ENCODE measurements around the gene SH3BGR.
"Not testable (repeated sequence)": the region's sequence is repeated elsewhere in the genome, so short reads cannot be mapped to it uniquely, and the experiment has no call there.

SH3BGR gene

DNA sequence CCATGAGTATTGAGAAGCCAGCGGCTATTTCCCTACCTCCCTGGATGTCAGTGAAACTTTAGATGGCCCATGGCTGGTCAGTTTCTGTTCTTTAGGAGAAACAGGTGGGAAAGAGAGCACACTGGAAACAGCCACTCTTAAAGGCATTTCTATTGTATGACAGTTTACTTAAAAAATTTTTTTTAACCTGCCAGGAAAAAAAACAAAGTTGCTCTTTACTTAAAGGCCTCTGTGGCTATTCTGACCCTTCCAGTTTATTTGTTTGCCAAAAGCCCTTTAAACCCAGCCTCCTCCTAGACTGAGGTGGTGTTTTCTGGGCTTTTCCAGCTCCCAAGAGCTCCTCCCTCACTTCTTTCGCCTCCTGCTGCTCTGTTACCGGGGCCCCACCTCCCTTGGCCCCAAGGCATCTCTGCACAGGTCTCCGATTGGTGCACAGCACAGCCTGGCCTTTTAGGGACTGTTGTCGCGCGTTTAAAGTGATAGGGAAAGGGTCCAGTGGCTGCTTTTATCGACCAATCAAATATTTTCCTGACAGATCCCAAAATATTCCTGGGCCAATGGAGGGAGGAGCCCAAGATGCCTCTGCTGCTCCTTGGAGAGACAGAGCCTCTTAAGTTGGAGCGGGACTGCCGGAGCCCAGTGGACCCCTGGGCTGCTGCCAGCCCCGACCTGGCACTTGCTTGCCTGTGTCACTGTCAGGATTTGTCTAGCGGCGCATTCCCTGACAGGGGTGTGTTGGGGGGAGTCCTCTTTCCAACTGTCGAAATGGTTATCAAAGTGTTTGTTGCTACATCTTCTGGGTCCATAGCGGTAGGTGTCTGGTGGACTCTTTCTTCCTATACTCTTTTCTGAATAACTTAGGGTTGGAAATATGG is at the start of gene SH3BGR:
Gene SH3BGR, plus strand, starts transcription at position 639 of the 875 bp plus-strand sequence. Its CDS starts 127 bp downstream, at position 766.
- no peak for DNase-seq

DNA sequence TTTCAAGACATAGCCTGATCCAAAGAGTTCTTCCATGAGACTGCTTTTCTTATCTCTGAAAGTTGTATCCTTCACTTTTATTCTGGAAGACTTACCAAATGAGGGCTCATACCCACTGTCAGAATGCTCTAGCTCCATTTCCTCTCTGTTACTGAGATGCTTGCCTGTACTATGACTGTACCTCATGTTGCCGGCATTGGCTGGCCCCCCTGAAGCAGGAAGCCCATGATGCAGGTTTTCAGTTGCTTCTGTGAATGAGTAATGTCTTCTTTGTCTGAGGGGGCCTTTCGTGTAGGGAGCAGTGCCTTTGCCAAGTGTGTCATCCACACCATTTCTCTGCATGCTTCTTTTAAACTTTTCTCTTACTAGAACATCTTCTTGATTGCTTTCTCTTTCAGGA is 45.7 kb upstream of the SH3BGR start:
- DNase-seq: no peak

DNA sequence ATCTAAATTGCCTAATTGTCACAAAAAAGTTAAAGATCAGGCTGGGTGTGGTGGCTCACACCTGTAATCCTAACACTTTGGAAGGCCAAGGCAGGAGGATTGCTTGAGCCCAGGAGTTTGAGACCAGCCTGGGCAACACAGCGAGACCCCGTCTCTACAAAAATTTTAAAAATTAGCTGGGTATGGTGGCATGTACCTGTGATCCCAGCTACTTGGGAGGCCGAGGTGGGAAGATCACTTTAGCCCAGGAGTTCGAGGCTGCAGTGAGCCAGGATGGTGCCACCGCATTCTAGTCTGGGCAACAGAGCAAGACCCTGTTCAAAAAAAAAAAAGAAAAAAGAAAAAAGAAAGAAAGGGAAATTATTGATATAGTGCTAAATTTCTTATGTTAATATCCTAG is 32.6 kb upstream of the SH3BGR start:
- not testable (repeated sequence) for DNase-seq

DNA sequence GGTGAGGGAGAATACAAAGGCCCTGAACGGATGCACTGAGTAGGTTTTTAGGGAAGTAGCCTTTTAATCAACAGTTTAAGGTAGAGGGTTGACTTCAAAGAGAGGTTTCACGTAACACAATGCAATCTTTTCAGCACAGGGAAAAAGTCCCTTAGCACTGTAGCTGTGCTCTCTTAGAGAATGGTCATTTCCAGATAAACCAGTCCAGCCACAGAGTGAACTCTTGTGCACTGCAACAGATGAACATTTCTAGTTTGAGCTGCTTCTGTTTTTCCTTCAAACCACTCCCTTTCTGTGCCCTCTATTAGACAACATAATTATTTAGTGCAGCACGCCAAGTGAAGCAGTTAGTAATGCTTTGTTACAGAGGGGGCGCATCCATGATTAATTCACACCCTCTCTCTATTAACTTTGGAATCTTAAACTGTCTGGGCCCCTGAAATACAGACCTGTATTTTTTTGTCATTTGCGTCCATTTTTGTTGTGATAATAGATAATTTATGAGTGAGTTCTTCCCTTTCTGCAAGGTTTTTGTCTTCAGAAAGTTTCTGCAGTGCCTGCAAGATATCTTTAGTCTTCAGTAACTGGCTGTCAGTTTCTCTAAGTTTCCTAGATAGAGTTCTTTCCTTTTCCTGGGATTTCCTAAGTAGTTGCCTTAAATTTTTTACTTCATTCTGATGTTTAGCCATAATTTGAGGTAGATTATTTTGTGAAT is 29.1 kb upstream of the SH3BGR start:
- DNase-seq: peak; percentile 2 to 28

DNA sequence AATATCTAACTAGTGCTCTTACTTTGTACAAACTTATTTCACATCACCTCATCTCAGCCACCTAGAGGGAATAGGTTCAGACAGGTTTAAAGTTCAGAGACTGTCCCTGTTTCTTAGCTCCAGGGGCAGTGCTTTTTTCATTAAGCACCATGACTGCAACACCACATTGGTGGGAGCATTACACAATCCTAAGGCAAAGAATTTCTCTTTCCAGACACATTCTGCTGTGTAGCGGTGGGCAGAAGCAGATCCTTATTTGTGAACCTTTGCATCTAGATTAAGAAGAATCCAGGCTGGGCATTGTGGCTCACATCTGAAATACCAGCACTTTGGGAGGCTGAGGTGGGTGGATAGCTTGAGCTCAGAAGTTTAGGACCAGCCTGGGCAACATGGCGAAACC is 22.3 kb upstream of the SH3BGR start:
- no peak for DNase-seq

DNA sequence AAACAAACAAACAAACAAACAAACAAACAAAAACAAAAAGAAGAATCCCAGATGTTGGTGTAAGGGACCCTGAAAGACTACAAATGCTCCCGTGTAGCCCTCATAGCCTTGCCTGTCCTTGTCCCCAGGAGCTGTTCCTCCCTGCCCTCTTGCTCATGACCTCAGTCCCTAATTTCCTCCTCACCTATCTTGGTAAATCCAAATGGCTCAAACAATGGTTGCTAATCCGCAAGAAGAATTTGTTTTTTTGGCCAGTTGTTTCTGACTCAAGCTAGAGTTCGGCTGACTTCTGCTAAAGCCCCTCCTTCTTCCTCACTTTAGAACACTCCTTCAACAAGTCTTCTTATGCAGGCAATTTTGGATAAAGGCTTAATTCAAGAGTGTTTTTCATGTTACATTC is 21.8 kb upstream of the SH3BGR start:
- no peak for DNase-seq

DNA sequence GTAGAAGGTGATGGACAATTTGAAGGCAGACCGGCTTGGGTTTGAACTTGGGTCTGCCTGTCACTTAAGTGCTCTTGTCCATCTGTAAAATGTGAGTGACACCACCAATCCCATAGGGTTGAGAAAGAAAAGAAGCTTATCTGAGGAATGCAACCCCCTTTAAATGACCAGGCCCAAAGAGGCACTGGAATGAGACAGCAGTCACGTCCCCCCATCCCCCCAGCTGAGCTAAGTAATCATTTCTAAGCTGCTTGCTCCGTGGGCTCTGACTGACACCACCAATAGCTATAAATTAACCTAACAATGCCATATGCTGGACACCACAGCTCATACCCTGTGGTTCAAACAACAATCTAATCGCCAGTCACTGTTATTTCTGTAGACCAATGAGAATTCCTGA is 21.3 kb upstream of the SH3BGR start:
- DNase-seq: no peak

DNA sequence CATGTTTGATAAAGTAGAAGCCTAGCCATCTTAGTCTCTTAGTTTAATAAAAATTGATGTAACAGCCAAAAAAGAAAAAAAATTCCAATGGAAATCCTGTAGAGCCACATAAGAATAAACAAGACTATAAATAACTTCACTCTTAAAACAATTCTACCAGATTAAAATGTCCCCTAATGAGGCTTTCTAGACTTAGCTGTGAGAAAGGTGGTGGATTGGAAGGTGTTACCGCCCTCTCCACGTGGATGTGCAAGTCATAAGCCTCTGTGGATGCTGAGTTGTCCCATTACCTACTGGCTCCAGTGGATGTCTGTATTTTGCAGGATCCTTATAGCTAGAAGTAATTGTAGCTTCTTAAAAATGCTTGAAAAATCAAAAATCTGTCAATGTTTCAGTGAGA is 20.8 kb upstream of the SH3BGR start:
- DNase-seq: no peak

DNA sequence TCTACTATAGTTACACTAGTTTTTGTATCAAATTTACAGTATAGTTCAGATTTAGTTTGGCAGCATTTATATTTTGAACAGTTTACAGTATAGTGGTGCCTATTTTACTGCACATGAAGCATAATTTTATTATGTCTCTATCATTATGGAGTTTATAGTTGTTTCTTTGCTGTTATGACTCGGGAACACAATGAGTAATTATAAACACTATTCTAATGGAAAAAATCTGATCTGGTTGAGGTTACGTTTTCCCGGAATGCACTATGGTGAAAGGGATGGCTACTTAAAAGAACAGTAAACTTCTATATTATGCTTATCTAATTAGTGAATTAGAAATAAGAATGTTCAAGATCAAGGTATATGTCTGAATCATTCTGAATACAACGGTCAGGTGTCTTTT is 16.8 kb upstream of the SH3BGR start:
- no peak for DNase-seq

DNA sequence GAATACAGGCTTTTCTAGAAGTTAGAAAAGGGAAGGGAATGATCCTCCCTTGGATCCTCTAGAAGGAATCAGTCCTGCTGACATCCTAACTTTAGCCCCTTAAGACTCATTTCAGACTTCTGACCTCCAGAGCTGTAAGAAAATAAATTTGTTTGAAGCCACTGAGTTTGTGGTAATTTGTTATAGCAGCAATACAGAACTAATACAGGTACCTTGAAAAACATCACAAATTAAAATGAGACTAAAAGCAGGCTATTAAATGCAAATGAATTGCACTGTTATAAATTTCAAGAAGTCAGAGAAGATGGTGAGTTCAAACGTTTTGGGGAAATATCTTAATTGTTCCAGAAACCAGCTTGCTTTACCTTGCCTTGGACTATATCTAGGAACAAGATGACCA is 12.5 kb upstream of the SH3BGR start:
- DNase-seq: no peak

DNA sequence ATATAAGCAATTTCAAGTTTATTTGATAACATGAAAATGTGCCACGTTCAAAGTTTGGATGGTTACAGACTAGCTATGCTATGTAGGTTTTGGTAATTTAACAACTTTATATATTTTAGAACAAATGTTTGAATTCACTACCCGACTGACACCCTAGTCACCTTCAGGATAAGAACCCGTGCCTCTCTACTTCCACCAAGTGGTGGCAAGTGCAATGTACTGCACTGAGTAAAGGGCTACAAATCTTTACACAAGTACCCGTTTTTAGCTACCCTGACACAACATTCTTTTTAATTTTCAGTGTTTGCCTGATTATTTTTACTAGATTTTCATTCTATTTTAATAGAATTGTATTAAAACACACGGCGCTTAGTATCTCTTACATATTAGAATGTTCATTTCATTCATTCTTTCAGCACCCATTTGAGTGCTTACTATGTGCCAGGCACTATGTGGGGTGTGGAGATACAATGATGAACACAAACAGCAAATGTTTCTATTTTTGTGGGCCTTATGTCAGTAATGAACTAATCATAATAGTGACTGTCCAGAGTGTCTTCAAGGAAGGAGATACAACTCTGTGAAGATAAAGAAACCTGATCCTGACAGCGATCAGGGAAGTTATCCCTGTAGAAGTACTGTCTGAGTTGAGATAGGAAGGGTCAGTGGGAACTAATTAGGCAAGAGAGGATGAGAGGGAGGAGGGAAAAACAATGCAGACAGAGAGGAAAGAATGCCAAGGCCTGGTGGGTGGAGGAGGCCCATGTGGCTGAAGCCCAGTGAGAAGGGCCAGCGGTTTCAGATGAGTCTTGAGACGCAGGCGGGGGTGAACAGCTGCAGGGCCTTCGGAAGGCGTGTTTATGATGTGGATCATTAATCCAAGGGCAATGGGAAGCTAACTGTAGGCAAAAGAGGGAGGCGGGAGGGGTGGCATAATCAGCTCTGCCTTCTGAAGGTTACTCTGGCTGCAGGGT is 10.0 kb upstream of the SH3BGR start:
- peak; percentile 90 to 94 for DNase-seq

DNA sequence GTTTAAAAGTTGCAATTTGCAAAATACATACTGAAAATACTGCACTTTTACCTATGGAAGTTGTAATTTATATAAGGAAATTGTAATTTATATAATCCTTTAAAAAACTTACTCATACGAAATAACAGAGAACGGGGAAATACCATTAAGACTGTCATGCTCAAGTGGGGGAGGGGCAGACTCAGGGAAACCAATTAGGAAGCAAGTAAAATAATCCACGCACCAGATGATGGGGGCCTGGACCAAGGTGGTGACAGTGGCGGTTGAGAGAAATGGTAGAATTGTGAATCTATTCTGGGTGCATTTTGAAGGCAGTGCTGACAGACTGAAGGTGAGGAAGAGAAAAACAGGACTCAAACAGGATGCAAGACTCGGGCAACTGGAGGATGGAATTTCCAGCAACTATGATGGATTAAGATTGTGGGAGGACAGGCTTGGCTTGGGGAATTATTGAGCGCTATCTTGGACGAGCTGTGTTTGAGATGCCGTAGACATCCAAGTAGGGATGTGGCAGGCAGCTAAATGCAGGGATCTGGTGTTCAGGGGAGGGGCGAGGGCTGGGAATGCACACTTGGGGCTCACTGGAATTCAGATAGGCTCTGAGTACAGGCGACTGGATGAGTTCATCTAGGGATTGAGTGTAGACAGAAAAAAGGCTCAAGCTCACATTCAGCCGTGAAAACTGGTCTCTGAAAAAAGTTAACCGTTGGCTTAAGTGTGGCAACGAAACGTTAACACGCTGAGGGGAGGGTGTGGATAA is 7.2 kb upstream of the SH3BGR start:
- DNase-seq: no peak

DNA sequence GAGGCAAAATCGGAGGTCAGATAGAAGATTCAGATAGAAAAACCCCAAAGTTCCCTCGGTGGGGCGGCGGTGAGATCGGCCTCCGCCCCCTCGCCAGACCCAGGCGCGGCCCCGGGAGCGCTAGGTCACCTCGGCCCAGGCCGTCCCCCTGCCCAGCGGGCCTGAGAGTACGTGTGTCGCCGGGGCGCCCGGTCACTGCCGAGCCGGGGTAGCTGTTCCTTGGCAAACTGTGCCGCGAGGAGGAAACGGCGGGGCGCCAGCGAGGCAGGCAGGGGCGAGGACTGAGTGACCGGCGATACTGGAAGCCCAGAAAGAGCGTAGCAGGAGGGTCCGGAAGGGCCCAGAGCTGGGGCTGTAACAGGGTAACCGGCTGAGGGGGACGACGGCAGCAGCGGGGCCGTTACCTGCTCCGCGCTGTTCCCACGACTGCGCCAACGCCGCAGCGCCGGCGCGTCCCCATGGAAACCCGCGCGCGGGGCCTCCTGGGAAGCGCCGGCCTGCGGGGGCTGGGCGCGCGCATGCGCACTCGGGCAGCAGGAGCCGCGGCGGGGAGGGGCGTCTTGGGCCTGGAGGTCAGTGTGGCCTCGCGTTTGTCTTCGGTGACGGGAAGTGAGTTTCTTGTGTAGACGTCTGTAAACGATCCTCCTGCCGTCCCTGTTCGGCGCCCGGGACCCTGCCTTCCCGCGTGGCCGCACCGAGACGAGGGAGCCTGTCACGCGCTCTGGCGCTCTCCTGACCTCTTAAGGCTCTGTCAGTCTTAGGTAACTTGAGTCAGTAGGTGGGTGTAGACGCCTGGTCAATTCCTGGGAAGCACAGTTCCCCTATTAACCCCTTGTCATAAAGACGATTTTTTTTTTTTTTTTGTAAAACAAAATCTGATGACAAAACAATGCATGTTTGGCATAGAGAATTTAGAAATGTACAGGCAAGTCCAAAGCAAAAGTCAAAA is 6.2 kb upstream of the SH3BGR start, which contains the start of gene LCA5L:
Gene LCA5L, minus strand, starts transcription at position 458 of the 949 bp plus-strand sequence. CDS start 17,285 bp downstream, outside the sequence.
- DNase-seq: peak; percentile 74 to 79

DNA sequence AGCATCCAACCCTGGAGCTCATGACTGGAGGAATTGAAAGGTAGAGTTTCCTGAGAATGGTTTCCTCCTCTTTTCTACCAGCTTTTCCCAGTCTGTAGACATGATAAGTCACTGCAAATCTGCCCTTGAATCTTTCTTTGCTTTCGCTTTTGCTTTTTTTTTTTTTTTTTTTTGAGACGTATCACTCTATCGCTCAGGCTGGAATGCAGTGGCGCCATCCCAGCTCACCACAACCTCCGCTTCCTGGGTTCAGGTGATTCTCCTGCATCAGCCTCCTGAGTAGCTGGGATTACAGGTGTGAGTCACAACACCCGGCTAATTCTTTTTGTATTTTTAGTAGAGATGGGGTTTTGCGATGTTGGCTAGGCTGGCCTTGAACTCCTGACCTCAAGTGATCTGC is 4.5 kb upstream of the SH3BGR start:
- no peak for DNase-seq

DNA sequence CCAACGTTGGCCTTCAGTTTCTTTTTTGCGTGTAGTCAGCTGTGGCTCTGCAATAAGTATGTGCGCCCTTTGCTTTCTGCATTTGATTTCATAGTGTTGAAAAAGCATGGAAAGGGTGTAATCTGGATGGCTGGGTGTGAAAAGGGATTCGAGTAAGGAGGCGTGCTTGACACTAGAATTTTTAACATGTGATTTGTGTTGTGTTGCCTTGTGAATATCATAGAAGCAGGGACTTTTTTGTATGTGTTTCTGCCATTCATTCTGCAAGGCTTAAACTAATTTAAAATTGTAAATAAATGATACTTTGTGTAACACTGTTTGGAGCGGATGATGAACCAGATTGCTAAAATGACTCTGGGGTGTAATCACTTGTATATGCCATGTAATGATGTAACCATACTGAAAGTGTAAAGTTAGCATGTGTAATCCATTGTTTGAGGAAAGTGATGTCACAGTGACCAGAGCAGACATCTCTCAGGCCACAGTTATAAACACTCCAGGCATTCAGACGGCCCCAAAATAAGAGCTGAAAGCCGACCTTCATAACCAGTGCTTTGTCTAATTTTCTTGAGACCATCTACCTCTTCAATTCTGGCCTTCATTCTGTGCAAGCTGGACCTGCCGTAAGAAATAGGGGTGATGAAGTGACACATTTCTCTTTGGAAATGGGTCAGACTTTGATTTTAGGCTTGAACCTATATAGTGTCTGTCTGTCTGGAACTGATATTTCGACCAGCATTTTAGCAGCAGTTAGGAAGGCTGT is 618 bp downstream of the SH3BGR start:
- DNase-seq: no peak

DNA sequence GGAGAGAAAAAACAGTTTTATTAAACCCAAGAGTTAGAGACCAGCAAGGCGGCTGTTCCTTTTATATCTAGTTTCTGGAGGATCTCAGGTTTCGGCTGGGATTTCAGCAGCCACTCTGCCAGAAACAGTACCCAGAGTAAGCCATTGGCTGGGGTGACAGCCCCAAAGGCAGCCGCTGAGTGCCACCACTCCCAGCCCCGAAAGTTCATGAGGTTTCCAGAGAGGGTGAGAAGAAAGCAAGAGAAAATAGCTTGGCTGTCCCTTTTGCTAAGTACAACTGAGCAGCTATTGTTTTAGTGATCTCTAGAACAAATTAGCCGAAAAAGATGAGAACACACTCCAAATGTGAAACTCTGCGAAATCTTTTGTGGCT is 1.2 kb downstream of the SH3BGR start:
- no peak for DNase-seq

DNA sequence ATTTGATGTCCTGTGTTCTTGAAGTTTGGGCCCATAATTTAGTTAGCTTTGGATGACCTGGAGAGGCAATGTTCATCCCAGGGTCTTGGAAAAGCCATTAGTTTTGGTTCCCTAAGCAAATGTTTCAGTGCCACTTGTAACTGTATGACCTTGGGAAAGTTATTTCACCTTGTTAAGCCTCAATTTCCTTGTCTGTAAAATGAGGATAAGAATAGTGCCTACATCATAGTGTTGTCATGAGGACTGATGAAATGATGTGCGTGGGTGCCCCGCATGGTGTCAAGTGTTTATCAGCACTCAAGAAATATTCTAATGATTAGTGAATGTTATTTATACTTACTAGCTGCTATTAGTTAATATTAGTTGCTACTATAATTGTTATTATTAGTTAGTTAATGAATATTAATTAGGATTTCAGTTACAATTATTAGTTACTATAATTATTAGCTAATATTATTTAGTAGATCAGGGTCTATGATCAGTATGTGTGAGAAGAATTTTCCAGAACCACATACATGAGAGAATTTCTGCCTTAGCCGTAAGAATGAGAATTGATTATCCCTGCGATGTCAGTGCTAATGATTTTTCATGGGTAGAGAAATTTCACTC is 1.9 kb downstream of the SH3BGR start:
- no peak for DNase-seq

DNA sequence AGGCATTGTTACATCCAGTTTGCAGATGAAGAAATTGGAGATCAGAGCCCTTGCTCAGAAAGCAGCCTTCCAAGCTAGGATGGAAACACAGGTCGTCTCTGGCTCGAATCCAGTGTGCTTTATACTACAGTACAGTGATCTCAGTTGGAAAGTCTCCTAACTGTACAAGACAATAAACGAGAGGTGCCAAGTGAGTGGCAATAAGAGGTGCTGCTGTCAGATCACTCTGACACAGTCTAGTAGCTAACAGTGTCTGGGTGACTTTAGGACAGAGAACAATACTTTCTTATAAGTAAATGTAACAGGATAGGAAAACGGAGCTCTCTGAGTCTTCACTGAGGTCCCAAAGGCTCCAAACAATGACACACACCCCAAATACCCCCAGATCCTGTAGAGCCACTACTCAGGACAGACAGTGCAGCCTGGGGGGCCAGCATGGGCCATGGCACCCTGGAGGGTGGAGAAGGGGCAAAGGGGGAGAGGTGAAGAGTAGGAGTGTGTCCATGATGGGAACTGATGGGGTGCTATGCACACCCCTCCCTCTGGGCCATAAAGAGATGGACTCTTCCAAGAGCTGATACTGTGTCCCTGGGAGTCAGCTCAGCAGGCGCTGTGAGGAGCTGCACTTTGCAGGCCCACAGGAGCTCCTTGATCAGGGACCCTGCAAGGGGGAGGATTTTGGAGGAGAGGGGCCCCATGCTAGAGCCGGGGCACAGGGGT is 3.3 kb downstream of the SH3BGR start:
- DNase-seq: no peak

DNA sequence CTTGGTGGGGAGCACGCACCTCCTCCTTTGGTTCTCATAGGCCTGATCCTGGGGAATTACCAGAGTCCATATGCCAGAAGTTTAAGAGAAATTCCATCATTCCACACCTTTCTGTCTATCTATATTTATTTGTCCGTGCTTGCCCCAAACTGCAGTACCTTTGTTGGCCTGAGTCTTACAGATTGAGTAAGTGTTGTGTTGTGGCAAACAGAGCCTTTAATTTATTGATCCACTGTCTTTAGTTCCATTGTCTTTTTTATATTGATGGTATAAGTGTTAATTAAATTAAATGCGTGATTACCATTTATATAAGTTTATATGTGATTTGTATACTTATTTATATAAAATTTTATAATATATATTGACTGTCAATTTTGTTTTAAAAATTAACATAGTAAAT is 4.9 kb downstream of the SH3BGR start:
- peak; percentile 2 to 14 for DNase-seq
